Astrocyte (in vitro differentiated cells and primary cell): ENCODE measurements around the gene SF3B3. TPM values are rescaled to one million over a fixed set of nuclear protein-coding genes. Genes with fewer than 3 reads are reported as not detected.
A peak's percentile ranks its signal among the peaks of the same experiment; 100 is the strongest.

Experiments used
- DNase-seq: peaks from one replicate; pipeline ENCODE4 v3.0.0-alpha.2; 2010; ENCODE audit warnings: low read depth
- FAIRE-seq: peaks from 2 replicates; lab custom pipeline; 2011; peaks lifted over from hg19 to GRCh38; lab: Jason Lieb, UNC
- H2AFZ ChIP-seq: 2 replicates; pipeline ENCODE4 v1.6.0; 2012; ENCODE audit warnings: low read depth, low read length, inconsistent platforms
- H3K27ac ChIP-seq: 2 replicates; pipeline ENCODE4 v1.5.1; 2011; ENCODE audit warnings: low read depth, low read length, inconsistent platforms
- H3K27me3 ChIP-seq: 2 replicates; pipeline ENCODE4 v1.6.0; 2011; ENCODE audit warnings: low read length, inconsistent platforms; ENCODE audit not compliant: insufficient read depth
- H3K36me3 ChIP-seq: 2 replicates; pipeline ENCODE4 v1.5.1; 2011; ENCODE audit warnings: low read length, inconsistent platforms; ENCODE audit not compliant: insufficient read depth
- H3K4me1 ChIP-seq: 2 replicates; pipeline ENCODE4 v1.5.1; 2011; ENCODE audit warnings: low read length, inconsistent platforms; ENCODE audit not compliant: insufficient read depth
- H3K4me2 ChIP-seq: 2 replicates; pipeline ENCODE4 v1.6.0; 2012; ENCODE audit warnings: low read length, inconsistent platforms
- H3K4me3 ChIP-seq: 2 replicates; pipeline ENCODE4 v1.5.1; 2011; ENCODE audit warnings: low read depth, mild to moderate bottlenecking, low read length, inconsistent platforms; ENCODE audit not compliant: insufficient read depth
- H3K79me2 ChIP-seq: 2 replicates; pipeline ENCODE4 v1.6.0; 2012; ENCODE audit warnings: mild to moderate bottlenecking, low read length, inconsistent platforms; ENCODE audit not compliant: insufficient read depth
- H3K9ac ChIP-seq: 2 replicates; pipeline ENCODE4 v1.6.0; 2012; ENCODE audit warnings: mild to moderate bottlenecking, low read length, inconsistent platforms
- H3K9me3 ChIP-seq: 2 replicates; pipeline ENCODE4 v1.5.1; 2012; ENCODE audit warnings: low read depth, mild to moderate bottlenecking, low read length, inconsistent platforms; ENCODE audit not compliant: insufficient read depth
- H4K20me1 ChIP-seq: 2 replicates; pipeline ENCODE4 v1.6.0; 2012; ENCODE audit warnings: low read length, inconsistent platforms; ENCODE audit not compliant: insufficient read depth
- H3K27ac Mint-ChIP-seq: one replicate; pipeline ENCODE4 v1.8.0; 2021; ENCODE audit warnings: mild to moderate bottlenecking, mixed read lengths; ENCODE audit not compliant: unreplicated experiment
- H3K27me3 Mint-ChIP-seq: one replicate; pipeline ENCODE4 v1.8.0; 2021; ENCODE audit warnings: low read depth, mixed read lengths; ENCODE audit not compliant: unreplicated experiment
- H3K36me3 Mint-ChIP-seq: one replicate; pipeline ENCODE4 v1.8.0; 2021; ENCODE audit warnings: low read depth, mixed read lengths; ENCODE audit not compliant: unreplicated experiment
- H3K4me1 Mint-ChIP-seq: one replicate; pipeline ENCODE4 v1.8.0; 2021; ENCODE audit warnings: low read depth, mixed read lengths; ENCODE audit not compliant: unreplicated experiment
- H3K4me3 Mint-ChIP-seq: one replicate; pipeline ENCODE4 v1.8.0; 2021; ENCODE audit warnings: mild to moderate bottlenecking, moderate library complexity, mixed read lengths; ENCODE audit not compliant: unreplicated experiment
- H3K9me3 Mint-ChIP-seq: one replicate; pipeline ENCODE4 v1.8.0; 2021; ENCODE audit warnings: mild to moderate bottlenecking, mixed read lengths; ENCODE audit not compliant: unreplicated experiment
- CTCF ChIP-seq: IDR thresholded peaks from 2 replicates; pipeline ENCODE4 v1.5.1; 2011; ENCODE audit warnings: low read depth, mild to moderate bottlenecking, inconsistent platforms, low read length, moderate library complexity; ENCODE audit not compliant: insufficient read depth
- EZH2 ChIP-seq: IDR thresholded peaks from 2 replicates; pipeline ENCODE4 v1.6.1; 2012; ENCODE audit warnings: mild to moderate bottlenecking, low read length, inconsistent platforms; ENCODE audit not compliant: insufficient read depth
- total RNA-seq: library from RNA; stranded (reverse); gene quantifications from 2 replicates; pipeline ENCODE4 v1.2.1, GENCODE V29; 2021

The SF3B3 gene
- total RNA-seq, 1 donor from 2014 or later, result 179 TPM

GRCh38 chr16:70572050-70572925, 48.7 kb downstream of the SF3B3 start:
- H2AFZ ChIP-seq, result no peak overlapping the region
- Mint-ChIP-seq H3K27me3 (no peaks in the 10 kb centered on the region), H3K4me1 (peaks cover 62% of the 10 kb centered on the region), H3K27ac (peak overlapping the region; percentile 89), H3K36me3 (peaks cover 35% of the 10 kb centered on the region), H3K4me3 (no peak overlapping the region), H3K9me3 (no peaks in the 10 kb centered on the region)
- peaks cover 75% of the 10 kb centered on the region for H4K20me1 ChIP-seq
- peak overlapping the region; percentile 16 for H3K9ac ChIP-seq
- peaks cover 9% of the 10 kb centered on the region for H3K79me2 ChIP-seq
- H3K4me1 ChIP-seq, result peaks cover 60% of the 10 kb centered on the region
- TF ChIP-seq CTCF (no peak), EZH2 (no peak)
- DNase-seq, result no peak
- H3K36me3 ChIP-seq, result peaks cover 57% of the 10 kb centered on the region
- peak overlapping the region; percentile 74 for H3K27ac ChIP-seq
- no peak for FAIRE-seq
- no peak overlapping the region for H3K4me3 ChIP-seq
- H3K4me2 ChIP-seq, result peak overlapping the region; percentile 52
- no peaks in the 10 kb centered on the region for H3K27me3 ChIP-seq
- no peaks in the 10 kb centered on the region for H3K9me3 ChIP-seq

DNA sequence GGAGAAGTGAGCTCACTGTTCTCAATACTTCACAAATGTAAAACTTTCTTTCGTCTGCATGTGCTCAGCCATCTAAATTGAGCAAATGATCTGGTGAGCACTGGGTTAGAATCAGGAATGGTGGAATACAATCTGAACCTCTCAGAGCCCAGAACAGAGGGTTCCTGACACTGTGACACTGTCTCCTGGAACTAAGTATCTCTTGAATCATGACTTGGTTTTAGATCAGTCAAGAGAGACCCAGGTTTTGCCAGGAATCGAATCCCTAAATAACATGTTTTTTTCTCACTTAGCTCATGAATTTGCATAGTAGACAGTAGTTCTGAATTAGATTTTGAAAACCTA, 49.3 kb downstream of the SF3B3 start:
- peak overlapping the region; percentile 74 for H3K27ac ChIP-seq
- H3K4me1 ChIP-seq, result peaks cover 62% of the 10 kb centered on the region
- TF ChIP-seq CTCF (no peak), EZH2 (no peak)
- peaks cover 53% of the 10 kb centered on the region for H3K36me3 ChIP-seq
- H3K36me3 Mint-ChIP-seq, result peaks cover 33% of the 10 kb centered on the region
- peak overlapping the region; percentile 67 for H3K4me3 Mint-ChIP-seq
- peaks cover 71% of the 10 kb centered on the region for H4K20me1 ChIP-seq
- peaks cover 64% of the 10 kb centered on the region for H3K4me1 Mint-ChIP-seq
- peak overlapping the region; percentile 16 for H3K9ac ChIP-seq
- no peaks in the 10 kb centered on the region for H3K9me3 Mint-ChIP-seq
- no peaks in the 10 kb centered on the region for H3K9me3 ChIP-seq
- H3K4me3 ChIP-seq, result no peak overlapping the region
- no peak for DNase-seq
- peak overlapping the region; percentile 52 for H3K4me2 ChIP-seq
- H3K27ac Mint-ChIP-seq, result peak overlapping the region; percentile 89
- FAIRE-seq, result no peak
- no peaks in the 10 kb centered on the region for H3K27me3 ChIP-seq
- H3K27me3 Mint-ChIP-seq, result no peaks in the 10 kb centered on the region
- H3K79me2 ChIP-seq, result peaks cover 9% of the 10 kb centered on the region
- no peak overlapping the region for H2AFZ ChIP-seq
